Natural killer cell treated with Interleukin-12 subunit alpha and Interleukin-12 subunit beta and Interleukin-15 and Interleukin-18, amount 100 ng/mL, for 72 hours (primary cell): Measurements from ENCODE around the gene NCS1. TPM values are rescaled to one million over a fixed set of nuclear protein-coding genes. Genes with fewer than 3 reads are reported as not detected.
A peak's percentile ranks its signal among the peaks of the same experiment; 100 is the strongest.

Source experiments
- ATAC-seq, 2 donors: fragments of 150-1000 bp; cut with Tn5 transposase in 1 of 2; sonication (Bioruptor Pico), chemical (Tn5 transposase) in 1 of 2; 2 replicates each; pipeline ENCODE4 v1.10.0; 2021
- DNase-seq: peaks from one replicate; pipeline ENCODE4 v3.0.0; 2022; ENCODE audit warnings: low spot score
- H3K27ac Mint-ChIP-seq, 2 donors: 1 replicate in 1 of 2; 2 replicates in 1 of 2; pipeline ENCODE4 v1.8.0; 2022; ENCODE audit warnings: mixed read lengths in 2 of 2, mild to moderate bottlenecking in 1 of 2, moderate library complexity in 1 of 2
- H3K27me3 Mint-ChIP-seq, 2 donors: 1 replicate in 1 of 2; 2 replicates in 1 of 2; pipeline ENCODE4 v1.8.0; 2022; ENCODE audit warnings: mixed read lengths in 2 of 2
- H3K36me3 Mint-ChIP-seq: one replicate; pipeline ENCODE4 v1.8.0; 2022; ENCODE audit warnings: mixed read lengths
- H3K4me1 Mint-ChIP-seq, 2 donors: 1 replicate in 1 of 2; 2 replicates in 1 of 2; pipeline ENCODE4 v1.8.0; 2022; ENCODE audit warnings: low read depth in 2 of 2, mixed read lengths in 2 of 2, mild to moderate bottlenecking in 1 of 2
- H3K4me3 Mint-ChIP-seq: one replicate; pipeline ENCODE4 v1.8.0; 2022; ENCODE audit warnings: mixed read lengths
- H3K9me3 Mint-ChIP-seq: 2 replicates; pipeline ENCODE4 v1.8.0; 2022; ENCODE audit warnings: mixed read lengths
- total RNA-seq, 2 donors: library from RNA; stranded (reverse); gene quantifications; one replicate each; pipeline ENCODE4 v1.2.3, GENCODE V29; 2022

NCS1 gene
- total RNA-seq, 2 donors from 2014 or later: 31.0 to 38.1 TPM

DNA sequence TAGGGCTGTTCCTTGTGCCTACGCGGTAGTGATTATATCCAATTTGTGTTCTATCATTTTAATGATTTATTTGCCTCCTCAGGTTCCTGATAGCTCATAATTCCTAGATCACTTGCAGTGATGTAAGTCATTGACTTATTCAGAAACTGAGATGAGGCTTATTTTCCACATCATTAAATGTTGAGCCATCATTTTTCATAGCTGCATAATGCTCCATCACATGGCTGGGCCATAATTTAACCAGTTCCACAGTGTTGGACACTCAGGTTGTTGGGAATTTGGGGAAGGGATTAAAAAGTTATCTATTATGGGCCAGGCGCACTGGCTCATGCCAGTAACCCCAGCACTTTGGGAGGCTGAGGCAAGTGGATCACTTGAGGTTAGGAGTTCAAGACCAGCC is 57.6 kb downstream of the NCS1 start:
- Mint-ChIP-seq H3K4me3 (no peak overlapping the region), H3K36me3 (peaks cover 6% of the 10 kb centered on the region), H3K9me3 (no peaks in the 10 kb centered on the region), H3K4me1 (peaks cover 0 to 3% of the 10 kb centered on the region in 2 donors), H3K27me3 (no peaks in the 10 kb centered on the region), H3K27ac (no peak overlapping the region)
- no peak for DNase-seq
- no peak for ATAC-seq

DNA sequence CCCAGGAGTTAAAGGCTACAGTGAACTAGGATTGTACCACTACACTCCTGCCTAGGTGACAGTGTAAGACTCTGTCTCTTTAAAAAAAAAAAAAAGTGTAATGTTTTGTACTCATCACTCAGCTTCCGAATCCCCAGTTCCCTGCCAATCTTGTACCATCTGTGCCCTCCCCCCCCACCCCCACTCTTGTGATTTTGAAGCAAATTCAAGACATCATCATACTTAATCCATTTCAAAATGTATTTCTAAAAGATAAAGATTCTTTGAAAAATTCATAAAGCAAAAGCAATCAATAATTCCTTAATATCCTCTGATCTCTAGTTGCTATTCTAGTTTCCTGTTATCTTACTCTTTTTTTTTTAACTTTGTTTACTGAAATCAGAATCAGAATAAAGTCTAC is 58.4 kb downstream of the NCS1 start:
- Mint-ChIP-seq H3K9me3 (no peaks in the 10 kb centered on the region), H3K27me3 (no peaks in the 10 kb centered on the region), H3K27ac (no peak overlapping the region)

DNA sequence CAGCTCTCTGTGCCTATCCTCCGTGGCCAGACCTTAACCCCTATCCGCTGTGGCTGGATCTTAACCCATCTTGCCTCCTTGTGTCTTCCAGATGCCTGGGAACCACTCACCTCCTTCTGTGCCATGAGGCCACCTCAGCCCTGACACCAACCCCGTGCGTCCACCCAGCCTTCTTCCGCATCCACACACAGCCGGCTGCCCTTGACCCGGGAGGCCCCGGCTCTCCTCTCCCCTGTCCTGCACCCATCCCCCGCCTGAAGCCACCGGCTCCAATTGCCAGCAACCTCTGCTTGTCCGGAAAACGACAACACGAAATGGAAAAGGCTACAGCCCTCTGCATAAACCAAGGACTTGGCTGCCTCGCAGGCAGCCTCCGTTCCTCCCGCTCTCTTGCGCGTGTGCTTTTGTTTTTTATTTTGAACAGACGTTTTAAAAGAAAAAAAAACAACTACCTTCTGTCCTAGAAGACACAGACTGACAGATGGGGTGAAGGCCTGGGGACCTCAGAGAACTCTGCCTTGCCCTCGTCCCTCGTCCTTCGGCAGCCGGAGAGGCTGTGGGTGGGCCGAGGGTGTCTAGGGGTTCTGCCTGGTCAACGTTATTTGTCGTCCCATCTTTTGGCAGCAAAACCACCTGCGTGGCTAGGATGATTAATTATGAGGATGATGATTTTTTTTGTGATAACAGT is 60.8 kb downstream of the NCS1 start:
- Mint-ChIP-seq H3K36me3 (no peaks in the 10 kb centered on the region), H3K4me3 (no peak overlapping the region), H3K9me3 (no peaks in the 10 kb centered on the region), H3K4me1 (peaks cover 5 to 7% of the 10 kb centered on the region in 2 donors), H3K27ac (no peak overlapping the region), H3K27me3 (no peaks in the 10 kb centered on the region)
- DNase-seq (no peak), ATAC-seq (no peak)

More for the DNA sequence above, 58.4 kb downstream of the NCS1 start:
- Mint-ChIP-seq H3K4me3 (no peak overlapping the region), H3K4me1 (peaks cover under 1 to 3% of the 10 kb centered on the region in 2 donors), H3K36me3 (peaks cover 6% of the 10 kb centered on the region)
- DNase-seq: no peak
- ATAC-seq: no peak

DNA sequence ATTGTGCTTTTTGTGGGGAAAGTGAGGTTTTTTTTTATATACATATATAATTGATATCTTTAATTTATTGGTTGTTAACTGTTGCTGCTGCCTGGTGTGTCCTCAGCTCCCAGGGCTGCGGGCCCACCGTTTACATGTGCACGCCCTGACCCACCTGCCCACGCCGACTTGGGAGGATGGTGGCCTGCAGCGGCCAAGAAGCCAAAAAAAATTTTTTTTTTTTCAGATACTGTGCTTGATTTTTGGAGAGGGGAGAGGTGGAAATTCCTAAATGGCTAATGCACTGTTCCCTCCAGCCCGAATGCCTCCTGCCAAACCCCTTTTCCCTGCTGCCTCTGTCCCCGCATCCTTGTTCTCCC is 61.4 kb downstream of the NCS1 start:
- Mint-ChIP-seq H3K27ac (no peak overlapping the region), H3K27me3 (no peaks in the 10 kb centered on the region), H3K4me3 (no peak overlapping the region), H3K4me1 (peaks cover 5 to 8% of the 10 kb centered on the region in 2 donors), H3K36me3 (no peaks in the 10 kb centered on the region), H3K9me3 (no peaks in the 10 kb centered on the region)
- DNase-seq (no peak), ATAC-seq (no peak)

DNA sequence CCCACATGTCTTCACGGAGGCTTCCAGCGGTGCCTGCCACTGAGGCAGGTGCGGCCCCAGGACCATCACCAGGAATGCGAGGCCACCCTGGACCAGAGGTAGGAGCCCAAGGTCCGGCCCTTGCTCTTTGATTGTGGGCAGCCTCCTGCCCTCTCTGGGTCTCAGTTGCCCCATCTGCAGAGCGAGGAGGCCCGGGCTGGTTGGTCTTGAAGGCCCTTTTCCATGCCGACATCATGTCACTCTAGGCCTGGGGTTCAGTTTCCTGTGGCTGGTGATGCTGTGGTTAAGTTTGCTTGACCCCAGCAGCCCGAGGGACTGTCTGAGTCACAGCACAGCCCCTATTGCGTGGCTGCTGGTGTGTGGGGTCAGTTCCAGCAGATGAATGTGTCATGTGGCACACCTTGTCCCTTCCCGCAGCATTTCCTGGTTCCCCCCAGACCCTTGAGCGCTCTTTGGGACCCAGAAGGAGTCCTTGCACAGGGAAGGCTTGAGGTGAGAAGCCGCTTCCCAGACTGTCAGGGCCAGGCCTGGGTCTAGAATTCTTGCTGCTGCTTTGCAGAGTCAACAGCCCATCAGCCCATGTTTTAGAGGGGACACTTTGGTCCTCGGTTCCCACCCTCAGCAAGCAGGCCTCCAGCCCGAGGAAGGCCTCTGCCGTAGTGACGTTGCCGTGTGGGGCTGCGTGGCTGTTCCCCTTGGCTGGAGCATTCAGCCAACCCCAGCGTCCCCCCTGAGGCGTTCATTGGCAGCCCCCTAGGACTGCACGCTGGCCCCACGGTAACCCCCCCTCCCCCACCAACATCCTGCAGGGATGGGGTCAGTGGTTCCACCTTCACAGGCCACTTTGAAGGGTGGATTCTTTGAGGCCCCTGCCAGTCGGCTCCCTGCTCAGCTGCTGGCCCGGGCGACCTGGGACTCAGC is 62.4 kb downstream of the NCS1 start:
- peaks cover 8 to 12% of the 10 kb centered on the region in 2 donors for H3K4me1 Mint-ChIP-seq
- no peaks in the 10 kb centered on the region for H3K9me3 Mint-ChIP-seq
- DNase-seq: no peak
- no peak overlapping the region for H3K4me3 Mint-ChIP-seq
- H3K27me3 Mint-ChIP-seq: no peaks in the 10 kb centered on the region
- no peak overlapping the region for H3K27ac Mint-ChIP-seq
- no peaks in the 10 kb centered on the region for H3K36me3 Mint-ChIP-seq
- ATAC-seq: peak; percentile 32 to 50

DNA sequence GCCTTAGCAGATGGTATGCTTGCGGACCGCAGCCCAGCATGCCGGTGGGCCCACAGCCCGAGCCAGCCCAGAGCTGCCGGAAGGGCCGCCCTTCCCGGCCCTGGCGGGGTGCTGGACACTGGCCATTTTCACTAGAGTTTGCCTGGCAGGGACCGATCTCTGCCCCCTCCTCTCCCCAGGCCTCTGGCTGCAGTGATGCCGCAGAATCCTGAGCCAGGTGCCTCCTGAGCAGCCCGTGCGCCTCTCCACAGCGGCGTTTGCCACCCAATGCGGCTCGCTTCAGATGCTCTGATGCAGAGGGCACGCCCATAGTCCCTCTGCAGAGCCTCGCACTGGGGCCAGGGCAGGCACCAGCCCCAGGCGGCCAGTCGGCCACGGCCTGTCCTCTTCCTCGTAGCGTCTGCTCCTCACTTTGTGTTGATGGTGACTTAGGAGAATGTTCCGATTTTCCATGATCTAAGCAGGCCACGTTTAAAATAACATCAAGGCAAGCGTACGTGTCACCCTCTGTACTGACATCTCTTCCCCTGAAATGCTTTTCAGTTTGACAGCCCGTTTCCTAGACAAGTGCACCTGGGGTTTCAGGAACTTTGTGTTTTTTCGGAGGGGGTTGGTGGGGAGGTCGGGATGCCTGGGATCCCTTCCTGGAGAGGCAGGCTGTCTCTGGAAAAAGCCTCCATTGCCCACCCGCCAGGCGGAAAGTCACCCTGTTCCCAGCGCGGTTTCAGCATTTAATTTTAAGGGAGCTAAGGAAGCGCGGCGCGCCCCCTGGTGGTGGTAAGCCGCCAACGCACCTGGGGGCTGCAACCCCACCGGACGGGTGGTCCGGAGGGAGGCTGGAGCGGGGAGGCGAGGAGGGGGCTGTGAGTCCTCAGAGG is 63.6 kb downstream of the NCS1 start:
- H3K27ac Mint-ChIP-seq: no peak overlapping the region

DNA sequence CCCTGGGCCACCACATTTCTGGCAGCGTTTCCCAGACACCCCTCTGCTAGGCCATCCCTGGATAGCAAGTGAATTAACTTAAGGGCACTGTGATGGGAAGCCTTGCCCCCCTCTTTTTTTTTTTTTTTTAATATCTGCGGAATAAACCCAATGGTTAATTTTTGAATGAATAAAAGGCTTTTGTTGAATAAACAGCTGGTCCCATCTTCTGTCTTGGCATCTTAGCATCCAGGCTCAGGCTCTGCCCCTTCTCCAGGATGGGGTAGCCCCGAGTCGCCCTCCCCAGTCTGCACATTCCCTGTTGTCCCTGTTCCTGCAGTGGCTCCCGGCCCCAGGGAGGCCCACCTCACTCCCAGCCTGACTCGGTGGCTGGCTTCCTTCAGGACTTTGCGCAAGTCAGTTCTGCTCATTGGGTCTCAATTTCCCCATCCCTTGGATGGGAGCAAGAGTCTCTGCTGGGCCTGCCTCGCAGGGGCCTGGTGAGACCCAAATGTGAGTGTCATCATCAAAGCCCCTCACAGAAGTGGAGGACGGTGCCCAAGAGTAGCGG is 64.3 kb downstream of the NCS1 start:
- no peaks in the 10 kb centered on the region for H3K27me3 Mint-ChIP-seq
- H3K9me3 Mint-ChIP-seq: no peaks in the 10 kb centered on the region
- DNase-seq: no peak
- peaks cover 23 to 27% of the 10 kb centered on the region in 2 donors for H3K4me1 Mint-ChIP-seq
- no peak overlapping the region for H3K4me3 Mint-ChIP-seq
- ATAC-seq: no peak
- H3K36me3 Mint-ChIP-seq: no peaks in the 10 kb centered on the region
- no peak overlapping the region for H3K27ac Mint-ChIP-seq

More for the DNA sequence above, 63.6 kb downstream of the NCS1 start:
- Mint-ChIP-seq H3K4me1 (peaks cover 20 to 24% of the 10 kb centered on the region in 2 donors), H3K36me3 (no peaks in the 10 kb centered on the region), H3K9me3 (no peaks in the 10 kb centered on the region), H3K4me3 (no peak overlapping the region), H3K27me3 (no peaks in the 10 kb centered on the region)
- peak; percentile 74 for DNase-seq
- ATAC-seq: peak in 1 of 2 donors; percentile 51

DNA sequence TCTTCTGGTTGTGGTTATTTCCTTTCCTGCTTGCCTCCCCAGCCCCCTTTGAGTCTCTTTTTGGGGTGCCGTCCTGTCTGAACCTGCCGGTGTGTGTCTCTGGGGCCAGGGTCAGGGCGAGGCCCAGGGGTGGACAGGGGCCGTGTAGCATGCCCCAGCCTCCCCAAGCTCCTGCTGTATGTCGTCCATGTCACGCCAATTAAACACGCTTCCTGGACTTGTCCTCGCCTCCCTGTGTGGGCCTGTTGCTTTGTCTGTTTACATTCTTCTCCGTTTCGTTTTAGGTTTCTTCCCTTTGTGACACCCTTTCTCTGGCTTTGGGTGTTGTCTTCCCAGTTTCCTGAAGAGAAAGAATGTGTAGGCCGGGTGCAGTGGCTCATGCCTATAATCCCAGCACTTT is 64.9 kb downstream of the NCS1 start:
- H3K27me3 Mint-ChIP-seq: no peaks in the 10 kb centered on the region
- DNase-seq (no peak), ATAC-seq (no peak)
- H3K27ac Mint-ChIP-seq: no peak overlapping the region
- no peaks in the 10 kb centered on the region for H3K36me3 Mint-ChIP-seq
- peak overlapping the region; percentile 6 for H3K4me3 Mint-ChIP-seq
- H3K4me1 Mint-ChIP-seq: peaks cover 23 to 26% of the 10 kb centered on the region in 2 donors
- H3K9me3 Mint-ChIP-seq: no peaks in the 10 kb centered on the region

DNA sequence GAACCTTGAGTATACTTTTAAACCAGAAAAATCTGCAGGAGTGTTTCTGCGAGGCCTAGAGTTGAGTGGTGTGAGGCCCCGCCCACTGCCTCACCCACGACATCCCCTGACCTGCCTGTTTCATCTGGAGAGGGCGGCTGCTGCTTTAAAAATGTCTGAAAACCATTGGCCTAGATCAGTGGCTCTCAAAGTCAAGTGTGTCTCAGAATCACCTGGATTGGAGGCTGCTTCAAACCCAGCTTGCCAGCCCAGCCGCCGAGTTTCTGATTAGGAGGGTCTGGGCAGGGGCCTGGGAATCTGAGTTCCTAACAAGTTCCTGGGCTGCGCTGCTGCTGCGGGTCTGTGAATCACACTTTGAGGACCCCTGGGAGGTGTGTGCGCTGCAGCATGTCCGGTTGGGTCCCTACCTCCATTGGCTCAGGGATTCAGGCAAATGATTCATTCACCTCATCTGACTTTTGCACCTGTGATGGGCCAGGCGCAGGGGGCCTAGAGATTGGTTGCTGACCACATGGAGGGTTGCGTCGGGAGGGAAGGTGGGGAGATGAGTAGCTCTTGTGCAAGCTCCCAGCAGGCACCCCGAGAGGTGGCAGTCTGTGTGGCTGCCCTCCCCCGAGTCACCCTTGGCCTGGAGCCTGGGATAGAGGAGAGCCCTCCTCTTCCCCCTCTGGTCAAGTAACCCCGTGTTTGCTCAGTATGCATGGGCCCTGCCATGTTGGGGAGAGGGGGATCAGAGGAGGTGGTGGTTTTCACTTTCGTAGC is 65.7 kb downstream of the NCS1 start:
- Mint-ChIP-seq H3K36me3 (no peaks in the 10 kb centered on the region), H3K27ac (no peak overlapping the region), H3K4me1 (peaks cover 27 to 28% of the 10 kb centered on the region in 2 donors), H3K4me3 (no peak overlapping the region), H3K9me3 (no peaks in the 10 kb centered on the region), H3K27me3 (peaks cover 0 to 3% of the 10 kb centered on the region in 2 donors)
- ATAC-seq (no peak), DNase-seq (no peak)

DNA sequence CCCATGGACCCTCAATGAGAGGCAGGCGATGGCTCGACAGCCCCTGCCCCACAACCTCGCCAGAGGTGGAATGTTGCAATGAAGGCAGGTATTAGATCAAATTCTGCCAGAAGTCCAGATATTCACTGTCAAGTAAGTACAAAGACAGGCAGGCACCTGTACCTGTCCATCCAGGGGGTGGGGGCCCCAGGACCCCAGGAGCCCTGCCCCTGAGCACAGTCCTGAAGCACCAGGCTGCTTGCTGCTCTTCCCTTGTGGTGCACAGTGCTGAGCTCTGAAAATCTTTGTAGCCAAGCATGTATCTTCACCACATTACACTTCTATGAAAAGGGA is 67.1 kb downstream of the NCS1 start:
- ATAC-seq: peak in 1 of 2 donors; percentile 2

DNA sequence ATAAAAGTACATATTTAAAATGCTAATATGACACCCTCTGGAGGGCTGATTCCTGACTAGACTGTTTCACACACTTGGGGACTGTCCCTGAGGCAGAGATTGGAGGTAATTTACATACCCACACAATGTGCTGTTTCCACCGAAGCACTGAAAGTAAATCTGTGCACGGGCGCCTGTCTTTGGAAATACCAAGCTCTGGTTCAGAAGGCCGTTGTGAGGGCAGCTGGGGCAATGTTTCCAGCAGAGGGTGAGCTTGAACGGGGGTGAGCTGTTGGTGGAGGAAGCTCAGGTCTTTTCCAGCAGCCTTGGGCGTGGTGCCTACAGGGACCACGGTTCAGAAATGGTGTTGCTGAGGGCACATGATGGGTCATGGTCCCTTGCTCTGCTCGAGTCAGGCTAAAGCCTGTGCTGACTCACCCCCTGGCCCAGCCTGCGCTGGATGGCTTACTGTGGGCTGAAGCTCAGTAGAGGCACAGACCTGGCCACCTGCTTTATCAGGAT is 67.6 kb downstream of the NCS1 start:
- H3K27me3 Mint-ChIP-seq: peaks cover 0 to 3% of the 10 kb centered on the region in 2 donors
- ATAC-seq (peak; percentile 83 to 85), DNase-seq (no peak)
- H3K36me3 Mint-ChIP-seq: no peaks in the 10 kb centered on the region
- peaks cover 32 to 33% of the 10 kb centered on the region in 2 donors for H3K4me1 Mint-ChIP-seq
- no peak overlapping the region for H3K4me3 Mint-ChIP-seq
- H3K9me3 Mint-ChIP-seq: no peaks in the 10 kb centered on the region
- H3K27ac Mint-ChIP-seq: no peak overlapping the region

More for the DNA sequence above, 67.1 kb downstream of the NCS1 start:
- Mint-ChIP-seq H3K36me3 (no peaks in the 10 kb centered on the region), H3K4me1 (peaks cover 32 to 33% of the 10 kb centered on the region in 2 donors), H3K27ac (no peak overlapping the region), H3K9me3 (no peaks in the 10 kb centered on the region), H3K27me3 (peaks cover 0 to 3% of the 10 kb centered on the region in 2 donors), H3K4me3 (no peak overlapping the region)
- DNase-seq: no peak

DNA sequence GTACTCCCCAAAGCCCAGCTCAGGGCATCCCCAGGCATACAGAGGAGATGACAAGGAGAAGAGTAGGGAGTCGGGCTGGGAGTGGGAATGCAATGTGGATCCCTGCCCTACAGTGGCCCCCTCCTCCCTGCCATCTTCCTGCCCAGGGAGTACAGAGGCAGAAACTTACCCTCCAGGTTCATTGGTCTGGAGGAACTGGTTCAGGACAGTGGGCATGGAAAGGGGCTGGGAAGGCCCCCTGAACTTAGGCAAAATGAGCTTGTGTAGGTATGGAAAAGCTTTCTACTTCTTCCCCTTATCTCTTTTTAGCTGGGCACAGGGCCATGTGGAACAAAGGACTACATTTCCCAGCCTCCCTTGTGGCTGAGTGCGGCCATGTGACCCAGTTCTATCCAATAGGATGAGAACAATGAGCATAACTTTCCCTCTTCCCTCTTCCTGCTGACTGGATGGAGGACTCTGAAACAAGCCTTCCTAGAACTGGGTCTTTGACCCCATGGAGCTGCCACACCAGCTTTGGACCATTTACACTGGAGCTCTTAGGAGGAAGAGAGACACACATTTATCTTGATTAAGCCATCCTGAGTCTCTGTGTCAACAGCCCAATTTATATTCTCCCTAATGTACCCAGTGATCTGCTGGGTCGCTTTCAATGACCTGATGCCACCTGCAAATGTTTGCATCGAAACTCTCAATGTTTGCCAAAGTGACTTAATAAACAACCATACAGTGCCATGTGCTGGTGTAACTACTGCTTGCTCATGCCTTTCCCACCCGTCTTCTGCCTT is 68.4 kb downstream of the NCS1 start:
- peak in 1 of 2 donors; percentile 69 for ATAC-seq
- Mint-ChIP-seq H3K4me3 (no peak overlapping the region), H3K9me3 (no peaks in the 10 kb centered on the region), H3K36me3 (no peaks in the 10 kb centered on the region), H3K4me1 (peaks cover 32 to 33% of the 10 kb centered on the region in 2 donors), H3K27ac (no peak overlapping the region), H3K27me3 (peaks cover 0 to 3% of the 10 kb centered on the region in 2 donors)
- DNase-seq: no peak
